MCF 10A (cell line): ENCODE measurements around the gene NWD2. TPM values are rescaled to one million over a fixed set of nuclear protein-coding genes. Genes with fewer than 3 reads are reported as not detected.
"Not testable (repeated sequence)": the region's sequence is repeated elsewhere in the genome, so short reads cannot be mapped to it uniquely, and the experiment has no call there.

Experiments used
- BruUV-seq: library from RNA; stranded (reverse); fragments of 400-500 nt; replicated peaks from 2 replicates; lab custom pipeline; 2021; lab: Mats Ljungman, UMichigan
- CTCF ChIA-PET: fragments of 300-600 bp; sonication (Branson Sonifier 250); formaldehyde crosslinking; extraction: SDS; loops from one replicate; lab custom pipeline; 2021; ENCODE audit warnings: antibody characterized with exemption, inconsistent platforms; lab: Yijun Ruan, JAX
- POLR2A ChIA-PET: fragments of 300-600, 350-650 bp; sonication (Branson Sonifier 250); formaldehyde crosslinking; extraction: SDS; loops from one replicate; lab custom pipeline; 2020; ENCODE audit warnings: antibody characterized with exemption, inconsistent platforms; lab: Yijun Ruan, JAX
- DNase-seq: peaks from one replicate; pipeline ENCODE4 v3.0.0-alpha.2; 2018; ENCODE audit not compliant: unreplicated experiment
- H3K27ac Mint-ChIP-seq: one replicate; pipeline ENCODE4 v1.8.0; 2022; ENCODE audit warnings: mild to moderate bottlenecking, low read depth, mixed read lengths; ENCODE audit not compliant: unreplicated experiment
- H3K27me3 Mint-ChIP-seq: one replicate; pipeline ENCODE4 v1.8.0; 2022; ENCODE audit warnings: mixed read lengths; ENCODE audit not compliant: insufficient read depth, unreplicated experiment
- H3K36me3 Mint-ChIP-seq: one replicate; pipeline ENCODE4 v1.8.0; 2022; ENCODE audit warnings: mild to moderate bottlenecking, moderate library complexity, mixed read lengths; ENCODE audit not compliant: insufficient read depth, unreplicated experiment
- H3K4me1 Mint-ChIP-seq: one replicate; pipeline ENCODE4 v1.8.0; 2022; ENCODE audit warnings: mixed read lengths; ENCODE audit not compliant: insufficient read depth, unreplicated experiment
- H3K4me3 Mint-ChIP-seq: one replicate; pipeline ENCODE4 v1.8.0; 2022; ENCODE audit warnings: mild to moderate bottlenecking, moderate library complexity, mixed read lengths; ENCODE audit not compliant: unreplicated experiment
- H3K9me3 Mint-ChIP-seq: one replicate; pipeline ENCODE4 v1.8.0; 2022; ENCODE audit warnings: mixed read lengths; ENCODE audit not compliant: unreplicated experiment
- intact Hi-C: fragments of 100-400 bp; cut with micrococcal nuclease; formaldehyde crosslinking; loops from 2 replicates; pipeline ENCODE4 v1.14.1; 2022
- total RNA-seq: library from RNA; stranded (reverse); gene quantifications from 2 replicates; pipeline ENCODE4 v1.2.3, GENCODE V29; 2022
- TF ChIP-seq, protein P1 (sequence below): fragments of 200-600 bp; IDR thresholded peaks from one replicate; pipeline ENCODE4 v1.8.0; 2022; ENCODE audit warnings: antibody characterized with exemption, mild to moderate bottlenecking; ENCODE audit not compliant: unreplicated experiment

NWD2 gene
- total RNA-seq, 1 experiment from 2014 or later = not detected

DNA sequence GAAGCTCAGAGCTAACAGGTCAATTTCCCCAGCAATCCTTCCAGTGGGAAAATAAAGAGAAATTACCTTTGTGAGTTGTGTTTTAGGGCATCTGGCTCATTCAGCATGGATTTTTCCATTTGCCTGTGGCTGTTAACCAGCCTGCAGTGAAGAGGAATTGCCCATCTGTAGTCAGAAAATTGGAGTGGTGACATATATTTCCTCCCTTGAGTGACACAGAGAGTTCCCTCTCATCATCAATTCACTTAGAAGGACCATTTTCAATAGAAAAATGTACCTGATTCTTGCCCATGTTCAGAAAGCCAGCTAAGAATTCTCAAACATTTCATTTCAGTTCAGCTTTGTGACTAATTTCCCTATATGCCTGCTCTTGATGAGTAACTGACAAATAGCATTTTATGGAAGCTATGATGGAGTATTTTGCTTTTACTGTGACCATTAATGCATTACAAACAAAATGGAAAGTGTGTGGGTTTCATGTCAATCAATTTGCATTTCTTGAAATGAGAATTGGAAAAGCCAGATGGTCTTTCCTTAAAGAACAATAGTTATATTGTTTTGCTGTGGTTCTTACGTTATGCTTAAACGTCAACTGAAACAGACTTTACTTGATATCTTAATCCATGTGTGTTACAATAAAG lies 155.8 kb downstream of the NWD2 start:
- ChIA-PET CTCF (no interaction called here), POLR2A (interaction anchor here (0.6 kb wide), 1 partner anchor 18 kb away, joined by 4 read pairs; no protein-coding TSS in a partner anchor)
- Mint-ChIP-seq H3K4me3 (no peak overlapping the region), H3K9me3 (peaks cover 11% of the 10 kb centered on the region), H3K36me3 (no peaks in the 10 kb centered on the region), H3K27me3 (no peaks in the 10 kb centered on the region), H3K27ac (no peak overlapping the region), H3K4me1 (no peaks in the 10 kb centered on the region)
- intact Hi-C loops = no loop called here
- DNase-seq = no peak
- TF ChIP-seq, protein P1, sequence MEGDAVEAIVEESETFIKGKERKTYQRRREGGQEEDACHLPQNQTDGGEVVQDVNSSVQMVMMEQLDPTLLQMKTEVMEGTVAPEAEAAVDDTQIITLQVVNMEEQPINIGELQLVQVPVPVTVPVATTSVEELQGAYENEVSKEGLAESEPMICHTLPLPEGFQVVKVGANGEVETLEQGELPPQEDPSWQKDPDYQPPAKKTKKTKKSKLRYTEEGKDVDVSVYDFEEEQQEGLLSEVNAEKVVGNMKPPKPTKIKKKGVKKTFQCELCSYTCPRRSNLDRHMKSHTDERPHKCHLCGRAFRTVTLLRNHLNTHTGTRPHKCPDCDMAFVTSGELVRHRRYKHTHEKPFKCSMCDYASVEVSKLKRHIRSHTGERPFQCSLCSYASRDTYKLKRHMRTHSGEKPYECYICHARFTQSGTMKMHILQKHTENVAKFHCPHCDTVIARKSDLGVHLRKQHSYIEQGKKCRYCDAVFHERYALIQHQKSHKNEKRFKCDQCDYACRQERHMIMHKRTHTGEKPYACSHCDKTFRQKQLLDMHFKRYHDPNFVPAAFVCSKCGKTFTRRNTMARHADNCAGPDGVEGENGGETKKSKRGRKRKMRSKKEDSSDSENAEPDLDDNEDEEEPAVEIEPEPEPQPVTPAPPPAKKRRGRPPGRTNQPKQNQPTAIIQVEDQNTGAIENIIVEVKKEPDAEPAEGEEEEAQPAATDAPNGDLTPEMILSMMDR = no peak
- BruUV-seq = no TSS peak

DNA sequence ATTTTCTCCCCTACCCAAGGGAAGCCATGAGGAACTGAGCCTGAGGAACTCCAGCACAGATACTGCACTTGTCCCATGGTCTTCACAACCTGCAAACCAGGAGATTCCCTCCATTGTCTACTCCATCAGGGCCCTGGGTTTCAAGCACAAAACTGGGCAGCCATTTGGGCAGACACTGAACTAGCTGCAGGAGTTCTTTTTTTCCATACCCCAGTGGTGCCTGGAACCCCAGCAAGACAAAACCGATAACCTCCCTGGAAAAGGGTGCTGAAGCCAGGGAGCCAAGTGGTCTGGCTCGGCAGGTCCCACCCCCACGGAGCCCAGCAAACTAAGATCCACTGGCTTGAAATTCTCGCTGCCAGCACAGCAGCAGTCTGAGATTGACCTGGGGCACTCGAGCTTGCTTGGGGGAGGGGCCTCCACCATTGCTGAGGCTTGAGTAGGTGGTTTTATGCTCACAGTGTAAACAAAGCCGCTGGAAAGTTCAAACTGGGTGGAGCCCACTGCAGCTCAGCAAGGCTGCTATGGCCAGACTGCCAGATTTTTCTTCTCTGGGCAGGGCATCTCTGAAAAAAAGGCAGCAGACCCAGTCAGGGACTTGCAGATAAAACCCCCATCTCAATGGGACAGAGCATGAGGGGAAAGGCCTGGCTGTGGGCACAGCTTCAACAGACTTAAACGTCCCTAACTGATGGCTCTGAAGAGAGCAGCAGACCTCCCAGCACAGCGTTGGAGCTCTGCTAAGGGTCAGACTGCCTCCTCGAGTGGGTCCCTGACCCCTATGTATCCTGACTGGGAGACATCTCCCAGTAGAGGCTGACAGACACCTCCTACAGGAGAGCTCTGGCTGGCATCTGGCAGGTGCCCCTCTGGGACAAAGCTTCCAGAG lies 163.6 kb downstream of the NWD2 start:
- H3K27me3 Mint-ChIP-seq, H3K4me3 Mint-ChIP-seq, BruUV-seq, H3K4me1 Mint-ChIP-seq, H3K27ac Mint-ChIP-seq, H3K36me3 Mint-ChIP-seq, H3K9me3 Mint-ChIP-seq, intact Hi-C loops, POLR2A ChIA-PET, CTCF ChIA-PET: not testable (repeated sequence)
- peak; percentile 17 for DNase-seq

DNA sequence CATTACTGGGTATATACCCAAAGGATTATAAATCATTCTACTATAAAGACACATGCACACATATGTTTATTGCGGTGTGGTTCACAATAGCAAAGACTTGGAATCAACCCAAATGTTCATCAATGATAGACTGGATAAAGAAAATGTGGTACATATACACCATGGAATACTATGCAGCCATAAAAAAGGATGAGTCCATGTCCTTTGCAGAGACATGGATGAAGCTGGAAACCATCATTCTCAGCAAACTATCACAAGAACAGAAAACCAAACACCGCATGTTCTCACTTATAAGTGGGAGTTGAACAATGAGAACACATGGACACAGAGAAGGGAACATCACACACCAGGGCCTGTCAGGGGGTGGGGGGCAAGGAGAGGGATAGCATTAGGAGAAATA lies 169.1 kb downstream of the NWD2 start:
- H3K36me3 Mint-ChIP-seq, H3K9me3 Mint-ChIP-seq, H3K27ac Mint-ChIP-seq, POLR2A ChIA-PET, DNase-seq, BruUV-seq, H3K4me1 Mint-ChIP-seq, H3K4me3 Mint-ChIP-seq, H3K27me3 Mint-ChIP-seq, CTCF ChIA-PET, intact Hi-C loops: not testable (repeated sequence)

DNA sequence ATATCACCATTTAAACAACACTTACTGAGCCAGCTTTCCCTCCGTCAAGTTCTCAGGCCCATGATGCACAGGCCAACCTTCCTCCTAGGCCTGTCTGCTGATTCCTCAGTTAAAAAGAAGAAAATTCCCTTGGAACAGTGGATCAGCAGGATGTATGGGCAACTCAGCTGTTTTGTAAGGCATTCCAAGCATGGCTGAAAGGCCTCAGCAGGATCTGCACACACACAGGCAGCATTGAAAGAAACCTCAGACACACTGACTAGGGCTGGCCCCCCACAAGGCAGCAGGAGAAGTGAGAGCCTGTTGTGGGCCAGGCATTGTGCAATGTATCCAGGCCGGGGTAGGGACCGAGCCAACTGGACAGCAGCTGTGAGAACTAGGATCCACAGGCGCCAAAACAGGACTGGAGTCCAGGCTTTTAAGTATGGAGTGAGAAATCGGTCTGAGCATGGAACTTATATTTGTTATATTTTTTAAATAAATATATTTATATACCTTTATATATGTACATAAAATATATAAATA lies 171.4 kb downstream of the NWD2 start:
- DNase-seq = no peak
- TF ChIP-seq, protein P1 = no peak
- Mint-ChIP-seq H3K27ac (no peak overlapping the region), H3K27me3 (no peaks in the 10 kb centered on the region), H3K4me1 (no peaks in the 10 kb centered on the region), H3K4me3 (no peak overlapping the region), H3K36me3 (peaks cover 5% of the 10 kb centered on the region), H3K9me3 (no peaks in the 10 kb centered on the region)
- intact Hi-C loops = no loop called here
- BruUV-seq = no TSS peak
- ChIA-PET POLR2A (no interaction called here), CTCF (no interaction called here)

DNA sequence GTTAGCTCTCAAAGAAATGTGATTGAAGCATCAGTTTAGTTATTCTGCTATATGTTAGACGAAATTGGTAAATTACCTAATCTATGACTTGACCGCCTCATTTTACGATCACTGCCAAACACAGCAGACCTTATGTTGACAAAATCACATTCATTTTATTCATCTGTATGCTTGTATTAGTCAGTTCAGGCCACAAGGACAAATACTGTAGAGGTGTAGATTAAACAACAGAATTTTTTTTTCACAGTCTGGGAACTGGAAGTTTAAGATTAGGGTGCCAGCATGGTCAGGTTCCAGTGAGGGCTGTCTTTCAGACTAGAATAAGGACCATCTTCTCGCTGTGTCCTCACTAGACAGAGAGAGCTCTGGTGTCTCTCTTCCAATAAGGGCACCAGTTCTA lies 177.1 kb downstream of the NWD2 start:
- Mint-ChIP-seq H3K27ac (no peak overlapping the region), H3K9me3 (no peaks in the 10 kb centered on the region), H3K27me3 (no peaks in the 10 kb centered on the region), H3K36me3 (no peaks in the 10 kb centered on the region), H3K4me3 (no peak overlapping the region), H3K4me1 (no peaks in the 10 kb centered on the region)
- BruUV-seq = no TSS peak
- ChIA-PET POLR2A (no interaction called here), CTCF (interaction anchor here (0.7 to 1.0 kb wide), 3 partner anchors 10 to 278 kb away, joined by 3 to 4 read pairs (median 3); a partner anchor contains a TSS)
- intact Hi-C loops = no loop called here
- TF ChIP-seq, protein P1 = no peak
- DNase-seq = no peak
